SK-N-SH treated with all-trans-retinoic acid at 6 μM for 48 hours (cell line): ENCODE measurements around the gene EXO1.

Experiments
- PATZ1 ChIP-seq: fragments of 250-450 bp; sonication (Bioruptor Pico); IDR thresholded peaks from 2 replicates; pipeline ENCODE4 v1.8.0; 2020; ENCODE audit warnings: mild to moderate bottlenecking, moderate library complexity, borderline replicate concordance
- ZNF70 ChIP-seq: fragments of 450-650 bp; formaldehyde crosslinking; IDR thresholded peaks from 2 replicates; pipeline ENCODE4 v1.5.0; 2020; ENCODE audit warnings: mild to moderate bottlenecking, moderate library complexity
- ZNF8 ChIP-seq: fragments of 450-650 bp; formaldehyde crosslinking; IDR thresholded peaks from 2 replicates; pipeline ENCODE4 v1.5.0; 2020; ENCODE audit warnings: mild to moderate bottlenecking, moderate library complexity

- no peak for TF ChIP-seq ZNF70 (CRISPR knock-in tag)
- TF ChIP-seq PATZ1 (CRISPR knock-in tag) = no peak
- TF ChIP-seq ZNF8 (CRISPR knock-in tag) = no peak
These were observed 1.0 kb upstream of the EXO1 start for GRCh38 chr1:241846862-241847539.
